Astrocyte of the spinal cord (primary cell): ENCODE results near the gene PTCHD4.
A peak's percentile ranks its signal among the peaks of the same experiment; 100 is the strongest.

Experiments used
- DNase-seq: peaks from one replicate; pipeline ENCODE4 v3.0.0; 2011; ENCODE audit warnings: low read depth, low spot score
- H3K4me3 ChIP-seq: 2 replicates; pipeline ENCODE4 v1.5.1; 2011; ENCODE audit warnings: low read depth, mild to moderate bottlenecking, low read length, moderate library complexity
- CTCF ChIP-seq: IDR thresholded peaks from 2 replicates; pipeline ENCODE4 v1.5.1; 2012; ENCODE audit warnings: low read depth, mild to moderate bottlenecking, low read length, inconsistent platforms
- in situ Hi-C: cut with HindIII; loops from 2 replicates; pipeline ENCODE4 v1.10.0; 2017; ENCODE audit warnings: low sequenced_read_pairs

The PTCHD4 gene

GRCh38 chr6:48075181-48075580, 35.8 kb downstream of the PTCHD4 start:
- in situ Hi-C loops = no loop called here
- H3K4me3 ChIP-seq = no peak overlapping the region
- no peak for TF ChIP-seq CTCF
- no peak for DNase-seq

GRCh38 chr6:48073976-48074767, 36.8 kb downstream of the PTCHD4 start:
- peak; percentile 29 for DNase-seq
- in situ Hi-C loops = no loop called here
- H3K4me3 ChIP-seq = no peak overlapping the region
- no peak for TF ChIP-seq CTCF

GRCh38 chr6:48071833-48072232, 39.2 kb downstream of the PTCHD4 start:
- TF ChIP-seq CTCF = no peak
- in situ Hi-C loops = no loop called here
- no peak overlapping the region for H3K4me3 ChIP-seq
- DNase-seq = no peak

GRCh38 chr6:48069280-48069679, 41.7 kb downstream of the PTCHD4 start:
- DNase-seq = no peak
- in situ Hi-C loops = no loop called here
- H3K4me3 ChIP-seq = no peak overlapping the region
- no peak for TF ChIP-seq CTCF

- no peak for DNase-seq
- in situ Hi-C loops = no loop called here
- H3K4me3 ChIP-seq = peak overlapping the region; percentile 20
- TF ChIP-seq CTCF = no peak
Measured at GRCh38 chr6:48068278-48069251, 42.4 kb downstream of the PTCHD4 start.

- no peak for TF ChIP-seq CTCF
- in situ Hi-C loops = no loop called here
- no peak for DNase-seq
- H3K4me3 ChIP-seq = no peak overlapping the region
Measured at GRCh38 chr6:48067886-48068277, 43.1 kb downstream of the PTCHD4 start.
